ENCODE measurements around the gene PLEKHA6. TPM values are rescaled to one million over a fixed set of nuclear protein-coding genes. Genes with fewer than 3 reads are reported as not detected.

Gene PLEKHA6
- total RNA-seq, 4 donors from 2014 or later, result 5.9 to 13.6 (median 8.4) TPM

DNA sequence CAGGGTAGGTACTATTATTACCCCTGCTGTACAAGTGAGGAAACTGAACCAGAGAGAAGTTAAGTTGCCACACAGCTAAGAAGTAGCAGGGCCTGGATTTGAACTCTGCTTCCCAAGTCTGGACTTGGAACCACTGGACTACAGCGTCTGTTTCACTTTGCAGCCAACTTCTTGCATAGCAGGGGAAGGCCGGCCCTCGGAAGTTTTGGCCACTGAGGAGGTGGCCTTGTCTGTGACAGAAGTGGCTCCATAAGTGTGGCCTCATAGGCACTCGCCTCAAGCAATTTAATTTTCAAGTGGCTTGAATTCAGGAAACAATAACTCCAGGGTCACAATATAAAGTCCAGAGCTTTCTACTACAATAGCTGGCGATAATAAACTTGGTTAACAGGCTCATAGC lies 41.4 kb downstream of the PLEKHA6 start:
- no peaks in the 10 kb centered on the region for H3K9me3 ChIP-seq
- no peak for TF ChIP-seq POLR2A (IDR thresholded peaks at IDR 0.05)
- TF ChIP-seq, protein P1, sequence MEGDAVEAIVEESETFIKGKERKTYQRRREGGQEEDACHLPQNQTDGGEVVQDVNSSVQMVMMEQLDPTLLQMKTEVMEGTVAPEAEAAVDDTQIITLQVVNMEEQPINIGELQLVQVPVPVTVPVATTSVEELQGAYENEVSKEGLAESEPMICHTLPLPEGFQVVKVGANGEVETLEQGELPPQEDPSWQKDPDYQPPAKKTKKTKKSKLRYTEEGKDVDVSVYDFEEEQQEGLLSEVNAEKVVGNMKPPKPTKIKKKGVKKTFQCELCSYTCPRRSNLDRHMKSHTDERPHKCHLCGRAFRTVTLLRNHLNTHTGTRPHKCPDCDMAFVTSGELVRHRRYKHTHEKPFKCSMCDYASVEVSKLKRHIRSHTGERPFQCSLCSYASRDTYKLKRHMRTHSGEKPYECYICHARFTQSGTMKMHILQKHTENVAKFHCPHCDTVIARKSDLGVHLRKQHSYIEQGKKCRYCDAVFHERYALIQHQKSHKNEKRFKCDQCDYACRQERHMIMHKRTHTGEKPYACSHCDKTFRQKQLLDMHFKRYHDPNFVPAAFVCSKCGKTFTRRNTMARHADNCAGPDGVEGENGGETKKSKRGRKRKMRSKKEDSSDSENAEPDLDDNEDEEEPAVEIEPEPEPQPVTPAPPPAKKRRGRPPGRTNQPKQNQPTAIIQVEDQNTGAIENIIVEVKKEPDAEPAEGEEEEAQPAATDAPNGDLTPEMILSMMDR (IDR thresholded peaks at IDR 0.05), result no peak
- intact Hi-C loops (cut with DNase I; ENCODE audit: low total_unique reads), result no loop called here
- H3K27me3 ChIP-seq, result no peaks in the 10 kb centered on the region
- H3K27ac ChIP-seq, result no peak overlapping the region
- H3K36me3 ChIP-seq, result no peaks in the 10 kb centered on the region
- no peak overlapping the region for H3K4me3 ChIP-seq
- H3K4me1 ChIP-seq, result no peaks in the 10 kb centered on the region
- no peak for DNase-seq

DNA sequence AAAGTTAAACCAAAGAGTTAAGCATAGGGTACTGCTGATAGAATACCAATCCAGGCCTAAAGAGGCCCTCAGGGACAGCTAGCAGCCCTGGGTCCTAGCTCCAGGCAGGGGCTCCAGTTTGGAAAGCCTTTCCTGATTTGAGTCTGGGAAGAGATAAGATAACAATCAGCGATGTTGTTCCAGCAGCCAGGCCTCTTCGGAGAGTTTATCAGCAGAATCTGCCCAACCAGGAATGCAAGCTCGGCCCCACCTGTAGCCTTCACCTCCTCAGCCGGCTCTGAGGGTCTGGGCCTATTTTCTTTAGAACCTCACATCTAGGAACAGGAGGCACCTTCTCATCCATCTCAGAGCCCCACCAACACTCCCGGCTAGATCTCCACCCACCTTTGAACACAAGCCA lies 42.6 kb downstream of the PLEKHA6 start:
- H3K27ac ChIP-seq, result no peak overlapping the region
- no peaks in the 10 kb centered on the region for H3K36me3 ChIP-seq
- no peaks in the 10 kb centered on the region for H3K4me1 ChIP-seq
- no peak overlapping the region for H3K4me3 ChIP-seq
- intact Hi-C loops (cut with DNase I; ENCODE audit: low total_unique reads), result no loop called here
- H3K9me3 ChIP-seq, result no peaks in the 10 kb centered on the region
- no peak for DNase-seq
- TF ChIP-seq, protein P1 (IDR thresholded peaks at IDR 0.05), result no peak
- no peak for TF ChIP-seq POLR2A (IDR thresholded peaks at IDR 0.05)
- no peaks in the 10 kb centered on the region for H3K27me3 ChIP-seq

DNA sequence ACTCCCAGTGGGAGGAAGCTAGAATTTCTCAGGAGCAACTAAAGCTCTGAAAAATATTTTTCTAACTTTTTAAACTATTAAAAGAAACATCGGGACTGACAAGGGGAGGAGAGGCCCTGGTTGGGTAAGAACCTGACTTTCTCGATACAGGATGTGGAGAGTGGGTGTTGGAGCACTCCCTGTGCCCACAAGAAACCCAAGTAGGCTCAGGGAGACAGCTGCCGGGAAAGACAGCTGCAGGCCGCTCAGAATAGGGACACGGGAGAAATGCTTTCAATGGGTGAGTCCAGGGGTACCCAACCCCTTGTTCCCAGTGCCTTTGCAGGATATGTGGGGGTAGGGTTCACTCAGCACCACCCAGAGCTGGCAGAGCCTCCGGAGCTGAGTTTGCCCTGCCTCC lies 43.6 kb downstream of the PLEKHA6 start:
- Histone ChIP-seq H3K27ac (no peak overlapping the region), H3K9me3 (no peaks in the 10 kb centered on the region), H3K4me3 (no peak overlapping the region), H3K36me3 (no peaks in the 10 kb centered on the region), H3K4me1 (no peaks in the 10 kb centered on the region), H3K27me3 (no peaks in the 10 kb centered on the region)
- DNase-seq, result no peak
- TF ChIP-seq, protein P1 (IDR thresholded peaks at IDR 0.05), result no peak
- no peak for TF ChIP-seq POLR2A (IDR thresholded peaks at IDR 0.05)
- intact Hi-C loops (cut with DNase I; ENCODE audit: low total_unique reads), result no loop called here

DNA sequence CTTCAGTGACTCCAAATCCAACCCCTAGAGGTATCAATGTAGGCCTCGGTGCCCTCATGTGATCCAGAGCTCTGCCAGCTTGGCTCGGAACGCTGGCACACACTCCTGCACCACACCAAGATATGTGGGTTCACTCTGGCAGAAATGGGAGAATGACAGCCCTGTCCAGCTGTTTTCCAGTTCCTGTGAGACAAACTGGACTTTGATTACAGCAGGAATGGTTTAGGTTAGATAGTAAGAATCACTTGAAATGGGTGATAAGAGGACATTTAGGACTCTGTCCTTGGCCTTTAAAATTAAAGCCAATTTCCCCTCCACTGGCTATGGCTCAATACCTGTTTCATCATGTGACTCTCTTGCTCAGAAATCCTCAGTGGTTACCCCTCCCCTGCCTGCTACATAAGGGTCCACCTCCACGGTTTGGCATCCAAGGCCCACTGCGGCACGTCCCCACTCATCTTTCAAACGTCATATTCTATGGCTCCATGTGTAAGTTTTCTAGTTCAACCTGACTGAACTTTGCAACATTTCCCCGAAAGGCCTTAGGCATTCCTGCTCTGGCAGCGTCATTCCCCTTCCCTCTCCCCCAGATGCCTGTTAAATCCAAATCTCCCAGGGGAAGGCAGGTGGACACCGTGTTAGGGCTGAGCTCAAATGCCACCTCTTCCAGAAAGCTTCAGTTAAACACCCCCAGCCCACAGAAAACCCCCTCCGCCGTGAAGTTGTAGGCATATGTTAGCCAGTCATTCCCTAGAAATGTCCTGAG lies 44.7 kb downstream of the PLEKHA6 start:
- Histone ChIP-seq H3K4me3 (no peak overlapping the region), H3K36me3 (no peaks in the 10 kb centered on the region), H3K27me3 (no peaks in the 10 kb centered on the region), H3K27ac (no peak overlapping the region), H3K9me3 (no peaks in the 10 kb centered on the region), H3K4me1 (no peaks in the 10 kb centered on the region)
- TF ChIP-seq, protein P1 (IDR thresholded peaks at IDR 0.05), result no peak
- TF ChIP-seq POLR2A (IDR thresholded peaks at IDR 0.05), result no peak
- DNase-seq, result no peak
- intact Hi-C loops (cut with DNase I; ENCODE audit: low total_unique reads), result no loop called here

DNA sequence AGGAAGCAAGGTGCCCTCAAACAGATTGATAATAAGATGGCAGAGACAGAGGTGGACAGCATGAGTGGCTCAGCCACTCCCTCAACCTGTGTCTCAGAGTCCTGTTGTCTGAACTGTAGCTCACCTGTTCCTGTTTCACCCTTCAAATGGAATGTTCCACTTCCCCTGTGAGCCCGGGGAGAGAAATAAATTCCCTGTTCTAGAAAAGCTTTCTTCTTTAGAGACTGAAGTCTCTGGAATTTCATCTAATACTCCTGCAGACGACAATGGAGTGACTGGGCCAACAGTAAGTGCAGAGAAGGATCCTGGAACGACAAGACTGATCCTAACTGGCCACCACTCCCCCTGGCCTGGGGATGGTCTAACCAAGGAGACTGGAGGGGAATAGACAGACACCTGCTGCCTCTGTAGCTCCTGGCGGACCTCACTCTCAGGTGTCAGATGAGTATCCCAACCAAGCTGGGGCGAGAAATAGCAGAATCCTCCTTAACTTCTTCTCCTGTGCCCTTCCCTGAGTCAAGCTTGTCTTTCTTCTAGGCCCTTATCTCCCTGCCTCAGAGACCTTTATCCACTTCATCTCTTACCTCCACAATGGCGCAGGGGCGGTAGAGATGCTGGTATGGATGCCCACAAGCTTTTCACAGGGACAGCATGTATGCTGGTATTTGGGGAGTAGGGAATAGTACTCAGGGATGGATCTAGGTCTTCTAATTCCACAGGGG lies 45.4 kb downstream of the PLEKHA6 start:
- Histone ChIP-seq H3K27me3 (no peaks in the 10 kb centered on the region), H3K36me3 (no peaks in the 10 kb centered on the region), H3K4me3 (no peak overlapping the region), H3K4me1 (no peaks in the 10 kb centered on the region), H3K27ac (no peak overlapping the region), H3K9me3 (no peaks in the 10 kb centered on the region)
- DNase-seq, result no peak
- TF ChIP-seq POLR2A (IDR thresholded peaks at IDR 0.05), result no peak
- intact Hi-C loops (cut with DNase I; ENCODE audit: low total_unique reads), result no loop called here
